HG02623 (cell line): ENCODE measurements around the gene MBP.
"Not testable (repeated sequence)": the region's sequence is repeated elsewhere in the genome, so short reads cannot be mapped to it uniquely, and the experiment has no call there.

Experiments
- ATAC-seq: cut with Tn5 transposase; IDR thresholded peaks from one replicate; pipeline ENCODE4 v1.9.1; 2021; ENCODE audit warnings: moderate library complexity; ENCODE audit not compliant: unreplicated experiment

Gene MBP

DNA sequence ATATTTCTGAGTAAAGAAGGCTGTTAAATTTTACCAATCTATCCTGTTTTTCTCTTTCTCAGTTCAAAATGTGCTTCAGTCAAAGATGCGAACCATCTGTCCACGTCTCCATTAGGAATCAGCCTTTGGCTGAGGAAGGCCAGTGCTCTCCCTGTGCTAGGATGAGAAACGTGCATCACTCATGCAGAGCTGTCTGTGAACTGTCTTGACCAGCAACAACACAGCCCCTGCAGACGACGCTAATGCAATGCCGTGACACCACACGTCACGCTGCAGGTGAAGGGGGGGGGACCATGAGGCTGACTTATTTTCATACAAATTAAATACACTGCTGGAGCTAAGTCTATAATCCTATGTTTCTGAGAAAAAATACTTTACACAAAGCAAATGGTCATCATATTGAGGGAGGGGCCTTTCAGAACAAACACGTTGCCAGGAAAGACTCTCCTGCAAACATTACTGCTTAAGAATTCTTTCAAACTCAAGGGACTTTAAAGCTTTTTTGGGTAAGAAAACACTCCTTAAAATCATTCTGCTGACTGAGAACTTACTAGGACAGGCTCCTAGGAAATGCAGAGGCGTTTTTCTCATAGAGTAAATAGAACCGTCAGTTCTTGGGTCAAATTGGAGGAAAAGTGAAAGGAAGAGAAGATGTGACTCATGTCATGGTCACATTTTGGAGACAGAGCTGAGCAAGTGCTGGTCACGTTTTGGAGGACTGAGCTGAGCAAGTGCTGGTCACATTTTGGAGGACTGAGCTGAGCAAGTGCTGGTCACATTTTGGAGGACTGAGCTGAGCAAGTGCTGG, 97.0 kb downstream of the MBP start:
- no peak for ATAC-seq

DNA sequence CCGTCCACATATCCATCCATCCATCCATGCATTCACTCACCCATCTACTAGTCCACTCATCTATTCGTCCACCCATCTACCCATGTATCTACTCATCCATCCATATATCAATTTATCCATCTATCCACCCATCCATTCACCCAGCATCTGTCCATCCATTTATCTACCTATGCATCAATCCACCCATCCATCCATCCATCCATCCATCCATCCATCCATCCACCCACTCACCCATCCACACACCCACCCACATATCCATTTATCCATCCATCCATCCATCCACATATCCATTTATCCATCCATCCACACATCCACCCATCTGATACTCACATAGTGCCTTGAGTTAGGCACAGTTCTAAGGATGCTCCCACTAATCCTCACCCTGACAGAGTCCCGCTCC, 99.0 kb downstream of the MBP start:
- ATAC-seq = no peak

DNA sequence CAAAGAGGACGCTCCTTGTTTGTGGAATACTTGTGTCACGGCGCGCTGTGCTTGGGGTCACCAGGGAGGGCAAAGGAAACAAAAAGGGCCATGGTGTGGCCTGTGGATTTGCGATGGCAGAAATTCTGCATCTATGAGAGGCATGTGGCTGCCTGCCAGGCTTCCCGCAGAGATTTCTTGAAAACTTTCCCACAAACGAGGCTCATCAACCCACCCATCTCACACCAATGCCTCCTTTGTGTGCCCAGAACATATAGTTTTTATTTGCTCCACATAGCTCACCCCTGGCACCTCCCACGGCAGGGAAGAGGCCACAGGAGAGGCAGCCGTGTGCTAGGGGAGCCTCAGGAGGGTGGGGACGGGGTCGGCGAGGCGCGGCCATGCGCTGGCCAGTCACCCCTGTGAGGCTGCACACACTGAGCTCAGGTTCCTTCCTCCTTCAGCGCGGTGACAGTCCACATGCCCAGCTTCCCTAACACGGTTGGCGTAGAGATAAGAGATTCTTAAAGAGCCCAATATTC, 100.3 kb downstream of the MBP start:
- no peak for ATAC-seq

DNA sequence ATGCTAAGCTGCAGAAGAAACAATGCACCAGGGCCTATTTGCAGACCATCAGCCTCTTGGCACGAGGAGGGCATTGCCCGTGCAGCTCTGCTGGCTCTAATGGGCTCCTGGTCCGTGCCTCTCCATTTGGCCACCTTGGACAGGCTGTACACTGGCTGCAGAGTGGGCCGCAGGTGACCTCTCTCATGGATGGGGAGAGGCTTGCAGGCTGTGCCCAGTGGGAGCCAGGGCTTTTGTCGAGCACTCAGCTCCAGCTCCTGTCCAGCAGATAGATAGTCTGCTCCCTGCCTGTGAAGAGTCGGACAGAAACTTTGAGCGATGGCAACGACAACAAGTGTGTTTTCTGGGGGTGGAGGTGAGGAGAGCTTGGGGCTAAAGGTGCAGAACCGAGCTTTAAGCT, 100.9 kb downstream of the MBP start:
- ATAC-seq = no peak

DNA sequence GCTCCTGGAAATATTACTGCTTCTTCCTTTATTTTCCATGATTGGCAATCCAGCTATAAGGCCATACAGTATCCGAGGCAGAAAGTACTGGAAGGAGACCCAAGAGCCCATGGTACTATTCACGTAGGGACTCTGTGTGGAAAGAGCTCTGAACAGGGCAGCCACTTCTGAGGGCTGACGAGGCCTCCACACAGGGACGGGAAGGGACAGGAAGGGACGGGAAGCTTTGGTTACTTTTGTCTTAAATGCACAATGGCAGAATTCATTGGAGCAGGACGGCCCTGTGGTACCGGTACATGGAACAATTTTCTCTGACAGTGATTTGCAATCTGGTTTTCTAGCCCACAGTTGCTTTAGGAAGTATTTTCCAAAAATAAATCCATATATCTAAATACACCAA, 102.4 kb downstream of the MBP start:
- ATAC-seq = no peak

DNA sequence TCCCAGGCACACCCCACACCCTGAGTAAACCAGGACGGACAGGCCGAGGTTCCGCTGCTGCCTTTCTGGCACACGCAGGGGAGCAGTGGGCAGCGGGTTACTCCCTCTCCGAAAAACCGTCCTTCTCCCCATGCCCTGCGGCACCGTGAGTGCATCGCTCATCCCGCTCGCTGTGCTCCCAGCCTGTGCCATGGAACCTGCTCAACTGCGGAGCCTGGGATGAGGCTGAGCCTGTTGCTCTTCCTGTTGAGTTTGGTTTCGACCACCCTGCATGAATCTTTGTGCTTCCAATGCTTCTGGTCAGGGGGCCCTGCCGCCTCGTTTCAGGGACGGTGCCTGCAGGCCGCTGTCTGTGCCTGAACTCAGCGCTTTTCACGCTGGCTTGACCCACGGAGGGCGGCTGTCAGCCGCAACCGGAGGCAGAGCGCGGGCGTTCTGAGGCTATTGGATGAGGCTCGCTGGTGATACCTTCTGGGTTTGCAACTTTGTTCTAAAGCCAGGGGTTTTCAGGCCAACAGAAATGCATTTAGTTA, 106.7 kb downstream of the MBP start:
- ATAC-seq = no peak

DNA sequence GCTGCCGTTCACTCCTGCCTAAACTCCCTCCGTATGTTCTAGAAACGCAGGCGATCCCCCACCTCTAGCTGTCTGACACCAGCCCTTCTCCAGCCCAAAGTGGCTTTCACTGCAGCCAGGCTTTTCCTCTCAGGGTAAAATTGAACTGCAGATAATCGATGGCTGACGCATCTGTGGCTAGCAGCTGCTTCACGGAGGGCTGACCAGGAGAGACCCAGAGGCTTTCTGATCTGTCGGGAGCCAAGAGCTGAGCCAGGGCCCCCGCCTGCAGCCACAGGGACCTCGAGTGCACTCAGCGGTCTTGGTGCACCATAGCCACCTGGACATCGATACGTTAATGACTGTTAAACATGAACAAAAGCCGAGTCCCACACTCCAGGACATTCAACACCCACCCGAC, 107.5 kb downstream of the MBP start:
- ATAC-seq = no peak

DNA sequence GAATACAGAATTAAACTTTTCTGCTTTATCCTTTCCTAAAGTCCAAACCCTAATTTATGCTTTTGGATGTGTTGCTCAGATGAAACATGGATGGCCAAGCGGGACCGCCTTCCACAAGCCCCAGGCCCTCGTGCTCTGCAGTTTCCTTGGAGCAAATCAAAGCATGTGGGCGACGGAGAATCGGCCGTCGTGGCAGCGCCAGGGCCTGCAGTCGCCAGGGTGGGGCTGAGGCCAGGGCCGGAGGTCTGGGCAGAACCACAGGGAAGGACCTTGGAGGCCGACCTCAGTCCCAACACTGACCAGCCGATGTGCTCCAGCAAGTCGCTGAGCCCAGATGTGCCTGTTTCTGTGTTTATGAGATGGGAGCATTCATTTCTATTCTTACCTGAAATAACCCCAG, 108.1 kb downstream of the MBP start:
- no peak for ATAC-seq

DNA sequence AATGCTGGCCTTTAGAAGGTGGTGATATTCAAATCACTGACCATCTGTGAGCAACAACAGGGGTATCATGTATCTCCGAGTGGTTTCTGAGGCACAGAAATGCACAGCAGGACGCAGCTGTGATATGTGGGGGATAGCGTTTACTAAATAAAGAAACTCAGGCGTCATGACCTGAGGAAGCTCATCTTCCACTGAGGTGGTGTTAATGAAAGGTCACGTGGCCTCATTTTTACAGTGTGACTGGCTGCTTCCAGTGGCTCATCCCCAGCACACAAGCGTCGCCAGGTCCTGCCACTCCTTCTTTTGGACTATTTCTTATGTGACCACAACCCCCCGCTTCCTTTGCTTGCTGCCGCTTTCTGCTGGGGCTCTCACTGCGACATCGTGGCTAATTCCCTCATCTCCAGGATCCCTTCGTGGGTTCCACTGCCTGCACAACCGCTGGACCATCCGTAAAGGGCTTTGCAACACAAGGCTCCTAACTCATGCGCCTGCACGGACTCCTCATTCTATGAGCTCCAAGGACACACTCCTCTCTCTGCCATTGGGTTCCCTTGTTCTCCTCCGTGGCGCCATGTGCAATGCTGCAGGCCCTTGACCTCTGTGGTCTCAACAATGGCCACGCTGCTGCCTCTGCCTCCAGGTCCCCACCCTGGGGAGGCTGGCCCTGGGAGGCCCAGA, 109.3 kb downstream of the MBP start:
- ATAC-seq = no peak

DNA sequence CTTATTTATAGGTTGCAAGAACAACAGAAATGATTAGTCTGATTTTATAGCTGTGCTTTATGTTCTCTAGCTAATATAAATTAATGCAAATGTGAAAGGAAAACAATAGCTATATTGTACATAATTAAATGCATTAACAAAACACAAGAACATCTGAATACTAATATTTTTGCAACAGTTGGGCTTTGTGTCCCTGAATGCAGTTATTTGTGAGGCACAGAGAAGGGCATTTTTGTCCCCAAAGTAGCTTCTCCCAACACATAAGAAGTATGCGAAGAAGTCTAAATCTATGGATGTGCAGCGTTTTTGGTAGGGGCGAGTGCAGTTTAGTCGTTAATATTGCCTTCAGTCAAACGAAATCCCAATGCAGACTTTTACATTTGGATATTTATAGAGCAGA, 110.0 kb downstream of the MBP start:
- ATAC-seq = no peak

DNA sequence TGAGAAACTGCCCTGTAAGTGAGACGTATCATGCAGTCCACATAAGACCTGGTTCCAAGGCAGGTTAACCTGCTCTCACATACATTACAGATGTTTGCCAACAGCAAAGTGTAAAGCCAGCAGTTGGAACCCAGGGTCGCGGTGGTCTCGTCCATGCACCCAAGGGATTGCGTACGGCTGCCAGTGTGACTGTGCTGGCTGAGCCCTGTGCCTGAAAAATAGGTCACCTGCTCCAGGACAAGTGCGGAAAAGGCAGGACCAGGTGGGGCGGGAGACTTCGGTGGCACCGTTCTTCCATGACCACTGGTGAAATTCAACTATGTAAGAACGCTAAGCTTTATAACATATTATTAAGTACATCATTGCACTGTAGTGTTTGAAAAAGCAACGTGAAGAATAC, 110.5 kb downstream of the MBP start:
- no peak for ATAC-seq

DNA sequence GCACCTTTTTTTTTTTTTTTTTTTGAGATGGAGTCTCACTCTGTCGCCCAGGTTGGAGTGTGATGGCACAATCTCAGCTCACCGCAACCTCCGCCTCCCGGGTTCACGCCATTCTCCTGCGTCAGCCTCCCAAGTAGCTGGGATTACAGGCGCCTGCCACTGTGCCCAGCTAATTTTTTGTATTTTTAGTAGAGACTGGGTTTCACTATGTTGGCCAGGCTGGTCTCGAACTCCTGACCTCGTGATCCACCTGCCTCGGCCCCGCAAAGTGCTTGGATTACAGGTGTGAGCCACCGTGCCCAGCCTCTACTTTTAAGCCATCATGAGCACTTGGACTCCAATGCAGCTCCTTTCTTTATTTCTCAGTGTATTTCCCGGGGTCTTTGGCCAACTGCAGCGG, 111.1 kb downstream of the MBP start:
- not testable (repeated sequence) for ATAC-seq

DNA sequence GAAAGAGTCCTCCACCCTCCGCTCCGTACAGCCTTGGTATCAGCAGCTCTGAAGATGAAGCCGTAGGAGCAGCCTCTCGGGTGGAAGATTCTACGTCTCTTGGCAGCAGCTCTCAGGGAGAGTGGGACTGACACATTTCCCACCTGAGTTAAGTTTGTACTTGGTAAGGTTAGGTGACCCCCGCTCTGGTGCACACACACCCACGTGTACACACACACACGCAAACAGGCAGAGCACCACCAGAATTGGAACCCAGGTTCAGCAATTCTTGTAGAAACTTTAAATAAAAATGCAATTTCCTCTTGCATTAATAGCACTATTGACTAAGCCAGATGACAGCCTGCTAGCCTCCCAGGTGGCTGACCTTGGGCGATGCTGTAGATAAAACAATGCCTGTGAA, 111.5 kb downstream of the MBP start:
- ATAC-seq = no peak

DNA sequence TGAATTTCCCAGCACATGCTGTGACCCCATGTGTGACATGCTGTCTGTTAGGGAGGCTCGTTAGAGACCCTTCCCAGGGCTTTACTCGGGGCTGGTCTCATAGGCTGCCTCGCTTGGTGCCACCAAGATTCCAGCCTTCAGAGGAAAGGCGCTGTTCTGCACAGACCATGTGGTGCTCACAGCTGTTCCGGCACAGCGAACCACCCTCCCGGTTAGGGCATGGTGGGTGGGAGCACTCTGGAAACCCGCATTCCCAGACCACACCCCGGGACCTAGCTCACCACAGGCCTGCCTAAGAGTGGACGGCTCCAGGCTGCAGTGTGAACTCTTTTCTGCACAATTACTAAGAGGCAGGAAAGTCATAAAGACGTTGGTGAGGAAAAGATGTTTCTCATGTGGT, 112.0 kb downstream of the MBP start:
- no peak for ATAC-seq

DNA sequence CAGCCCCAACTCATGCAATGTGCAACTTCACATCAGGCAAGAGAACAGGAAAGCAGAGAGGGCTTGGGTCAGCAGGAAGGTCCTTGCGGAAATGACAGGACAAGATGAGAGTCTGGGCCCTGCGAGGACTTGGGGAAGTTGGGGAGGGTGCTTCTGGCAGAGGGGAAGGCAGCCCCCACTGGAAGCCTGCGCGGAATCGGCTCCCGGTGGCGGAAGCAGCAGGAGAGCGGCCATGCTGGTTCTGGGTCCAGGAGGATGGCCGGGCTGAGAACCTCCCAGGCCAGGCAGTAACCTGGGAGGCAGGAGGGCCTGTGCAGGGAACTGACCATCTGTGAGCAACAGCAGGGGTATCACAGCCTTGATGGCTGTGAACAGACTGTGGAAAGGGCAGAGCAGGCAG, 112.9 kb downstream of the MBP start:
- no peak for ATAC-seq

DNA sequence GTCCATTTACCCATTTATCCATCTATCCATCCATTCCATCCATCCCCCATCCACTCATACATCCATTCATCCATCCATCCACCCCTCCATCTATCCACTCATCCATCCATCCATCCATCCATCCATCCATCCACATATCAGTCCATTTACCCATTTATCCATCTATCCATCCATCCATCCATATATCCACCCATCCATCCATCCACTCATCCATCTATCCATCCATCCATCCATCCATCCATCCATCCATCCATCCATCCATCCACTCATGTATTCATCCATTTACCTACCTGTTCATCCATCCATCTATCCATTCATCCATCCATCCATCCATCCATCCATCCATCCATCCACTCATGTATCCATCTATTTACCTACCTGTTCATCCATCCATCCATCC, 113.9 kb downstream of the MBP start:
- ATAC-seq = not testable (repeated sequence)

DNA sequence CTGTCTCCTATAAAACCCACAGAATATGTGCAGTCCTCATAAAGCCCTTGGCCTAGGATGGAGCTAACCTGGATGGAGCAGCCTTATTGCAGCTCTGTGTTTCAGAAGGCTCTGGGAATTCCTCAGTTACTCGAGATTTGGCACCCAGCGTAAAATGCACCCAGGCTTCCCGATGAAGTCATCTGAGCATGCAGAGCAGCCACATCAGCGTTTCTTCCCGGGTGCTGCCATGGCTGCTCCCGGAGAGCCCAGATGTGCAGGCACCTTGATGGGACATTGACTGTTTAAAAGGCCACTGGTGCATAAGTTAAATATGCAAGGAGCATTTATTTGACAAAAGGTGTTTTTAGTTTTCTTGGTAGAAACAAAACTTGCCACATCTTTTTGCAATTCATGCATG, 115.2 kb downstream of the MBP start:
- ATAC-seq = no peak

DNA sequence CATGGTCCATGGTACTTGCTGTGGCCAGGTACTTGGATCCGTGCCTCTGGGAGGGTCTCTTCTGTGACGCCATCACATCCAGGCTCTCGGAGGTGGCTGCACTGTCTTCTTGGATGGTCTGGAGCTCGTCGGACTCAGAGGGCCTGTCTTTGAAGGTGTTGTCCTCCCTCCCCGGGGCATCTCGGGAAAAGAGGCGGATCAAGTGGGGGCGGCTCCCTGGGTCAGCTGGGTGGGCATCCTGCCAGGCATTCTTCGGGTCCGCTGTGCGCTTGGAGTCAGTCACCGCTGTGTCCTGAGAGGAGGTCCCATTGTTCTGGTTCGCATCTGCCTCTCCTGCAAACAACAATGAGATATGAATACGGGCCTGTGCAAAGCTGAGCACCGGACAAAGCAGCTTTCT, 115.6 kb downstream of the MBP start:
- ATAC-seq = no peak

DNA sequence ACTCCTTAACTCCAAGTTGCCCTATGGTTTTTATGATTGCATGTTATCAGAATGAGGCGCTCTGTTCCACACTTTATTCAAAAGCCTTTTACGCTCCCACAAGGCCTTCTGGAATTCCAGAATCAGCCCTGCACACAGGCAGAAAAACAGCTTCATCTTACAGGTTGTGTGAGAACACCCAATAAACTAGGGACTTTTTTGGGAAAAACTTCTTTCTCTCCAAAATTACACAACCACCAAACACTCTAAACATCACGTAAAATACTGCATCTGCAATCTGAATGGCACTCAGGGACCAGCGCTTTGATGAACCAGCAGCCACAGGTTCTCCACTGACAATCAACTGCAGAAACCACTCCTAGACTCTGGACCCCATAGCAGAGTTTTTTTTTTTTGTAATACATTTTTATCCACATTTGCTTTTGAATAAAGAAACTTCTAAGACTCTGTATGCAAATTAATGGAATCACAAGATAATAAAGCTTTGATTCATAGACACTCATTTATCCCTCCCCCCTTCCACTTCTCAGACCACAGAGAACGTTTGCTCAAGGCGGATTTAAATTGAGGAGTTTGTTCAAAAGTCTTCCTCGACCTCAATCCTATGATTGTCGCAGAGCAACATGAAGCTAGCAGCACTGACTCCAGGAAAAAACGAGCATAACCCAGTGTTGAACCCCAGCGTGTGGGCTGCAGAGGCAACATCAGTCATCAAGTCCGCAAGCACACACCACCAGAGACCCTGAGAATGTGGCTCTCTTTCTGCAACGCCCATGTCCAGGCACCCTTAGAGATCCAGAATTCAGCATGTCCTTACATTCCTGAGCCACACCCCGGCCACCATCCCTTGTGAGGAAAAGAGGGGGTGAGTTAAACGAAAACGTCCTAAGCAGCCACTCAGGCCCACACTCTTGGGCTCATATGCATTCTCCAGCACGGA, 116.5 kb downstream of the MBP start:
- no peak for ATAC-seq

DNA sequence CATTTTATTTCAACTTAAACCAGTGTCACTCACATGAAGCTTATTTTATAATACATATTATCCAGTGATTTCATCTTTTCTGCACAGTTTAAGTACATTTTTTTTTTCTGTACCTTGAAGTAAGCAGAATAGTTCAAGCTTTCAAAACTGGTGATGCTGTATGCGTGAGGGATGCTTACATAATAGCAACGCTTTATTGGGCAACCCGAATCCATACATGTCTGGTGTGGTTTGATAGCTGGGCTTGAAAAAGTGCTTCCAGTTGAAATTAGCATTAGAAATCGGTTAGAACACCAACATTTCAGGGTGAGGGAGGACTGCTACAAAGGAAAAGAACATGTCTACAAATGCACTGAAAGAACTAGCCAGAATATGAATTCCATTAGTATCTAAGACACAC, 117.4 kb downstream of the MBP start:
- ATAC-seq = no peak

DNA sequence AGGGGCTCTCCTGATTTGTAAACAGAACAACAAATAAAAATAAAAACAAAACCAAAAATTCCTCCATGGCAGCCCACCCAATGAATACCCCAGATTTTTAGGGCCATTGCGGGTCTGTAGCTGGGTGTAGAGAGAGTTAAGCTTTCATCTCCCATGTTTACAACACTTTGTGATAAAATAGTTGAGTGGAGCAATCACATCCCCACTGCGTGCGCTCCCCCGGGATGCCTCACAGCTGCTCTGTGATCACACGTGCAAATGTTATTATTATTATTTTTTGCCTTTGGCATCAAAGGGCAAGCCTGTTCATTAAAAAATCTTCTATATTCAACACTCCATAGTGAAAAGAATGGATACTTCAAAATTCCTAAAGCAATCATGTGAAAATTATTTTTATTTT, 118.0 kb downstream of the MBP start:
- no peak for ATAC-seq
